Thyroid gland (tissue), 4 donors: ENCODE results near the gene SH2B2. TPM values are rescaled to one million over a fixed set of nuclear protein-coding genes. Genes with fewer than 3 reads are reported as not detected.

Experiments
- DNase-seq, 2 donors: peaks; one replicate each; pipeline ENCODE4 v3.0.0-alpha.2; 2019
- H3K27ac ChIP-seq, 3 donors: fragments of 200-600 bp; sonication (generic); 1 replicate in 2 of 3; 2 replicates in 1 of 3; pipeline ENCODE4 v1.5.1; 2016 to 2019; ENCODE audit warnings: mild to moderate bottlenecking in 1 of 3, moderate library complexity in 1 of 3
- H3K27me3 ChIP-seq: fragments of 200-600 bp; sonication (generic); one replicate; pipeline ENCODE4 v1.5.1; 2019
- H3K36me3 ChIP-seq, 2 donors: fragments of 200-600 bp; sonication (generic); one replicate each; pipeline ENCODE4 v1.5.1; 2016 to 2019
- H3K4me1 ChIP-seq, 2 donors: fragments of 200-600 bp; sonication (generic); one replicate each; pipeline ENCODE4 v1.5.1; 2017 to 2019
- H3K4me3 ChIP-seq, 3 donors: fragments of 200-600 bp; sonication (generic); replicated peaks in 1 of 3; 1 replicate in 2 of 3; 2 replicates in 1 of 3; pipeline ENCODE4 v1.5.1; 2016; ENCODE audit warnings: mild to moderate bottlenecking in 1 of 3
- H3K9me3 ChIP-seq: fragments of 200-600 bp; sonication (generic); one replicate; pipeline ENCODE4 v1.5.1; 2017
- CTCF ChIP-seq, 6 experiments: fragments of 200-600 bp in 3 of 6; fragments of 450-650 bp in 3 of 6; sonication (generic) in 3 of 6; IDR thresholded peaks; one replicate each; pipeline ENCODE4 v1.5.1; 2016 to 2019; ENCODE audit warnings: antibody characterized with exemption in 6 of 6, mild to moderate bottlenecking in 2 of 6, inconsistent platforms in 1 of 6, moderate library complexity in 1 of 6
- POLR2A ChIP-seq, 2 donors: fragments of 450-650 bp; IDR thresholded peaks; one replicate each; pipeline ENCODE4 v1.6.1; 2017; ENCODE audit warnings: antibody characterized with exemption in 2 of 2, mild to moderate bottlenecking in 2 of 2, moderate library complexity in 1 of 2
- WGBS, 2 donors: methylation state at CpG; one replicate each; pipeline ENCODE4 v1.1.5; 2017; 5-methylcytosine and 5-hydroxymethylcytosine counted together
- intact Hi-C: fragments of 100-400 bp; cut with DNase I; formaldehyde crosslinking; loops from one replicate; pipeline ENCODE4 v1.15.1; 2023
- total RNA-seq, 4 donors: library from RNA; depleted of rRNA; stranded (reverse); fragments of >200 nt; gene quantifications; one replicate each; pipeline ENCODE4 v1.2.3, GENCODE V29; 2016

Gene SH2B2
- total RNA-seq, 4 donors from 2014 or later: 7.7 to 19.3 (median 14.6) TPM

GRCh38 chr7:102287111-102287980, 678 bp downstream of the SH2B2 start:
- Histone ChIP-seq H3K4me1 (peaks cover 21 to 22% of the 10 kb centered on the region in 2 donors), H3K36me3 (no peaks in the 10 kb centered on the region), H3K27me3 (no peaks in the 10 kb centered on the region), H3K9me3 (no peaks in the 10 kb centered on the region), H3K4me3 (peak overlapping the region; percentile 81 to 96 (median 86)), H3K27ac (peak overlapping the region in 2 of 3 donors; percentile 1 to 52)
- TF ChIP-seq CTCF (IDR thresholded peaks at IDR 0.05) (no peak), POLR2A (IDR thresholded peaks at IDR 0.05) (no peak)
- DNase-seq: peak; percentile 61 to 65
- intact Hi-C loops: no loop called here
- WGBS, 2 donors: 0% methylated on average over 1 to 20 of the region's 69 CpGs

DNA sequence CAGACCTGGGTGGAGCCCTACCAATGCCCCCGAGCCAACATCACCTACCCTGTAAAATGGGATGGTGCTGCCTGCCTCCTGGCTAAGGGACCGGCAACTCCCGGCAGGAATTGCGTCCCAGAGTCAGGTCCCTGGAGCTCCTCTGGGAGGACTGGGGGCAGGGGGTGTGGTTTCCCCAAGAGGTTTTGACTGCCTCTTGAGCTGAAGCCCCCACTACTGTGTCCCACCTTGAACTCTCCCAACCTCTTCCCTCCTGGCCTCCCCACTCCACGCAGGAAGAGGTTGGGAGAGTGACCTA, 1.3 kb downstream of the SH2B2 start:
- WGBS, 2 donors: 10 to 33% methylated on average over 1 to 4 of the region's 5 CpGs
- DNase-seq: no peak
- no peaks in the 10 kb centered on the region for H3K27me3 ChIP-seq
- no peaks in the 10 kb centered on the region for H3K36me3 ChIP-seq
- intact Hi-C loops: no loop called here
- peak overlapping the region; percentile 81 to 96 (median 86) for H3K4me3 ChIP-seq
- no peaks in the 10 kb centered on the region for H3K9me3 ChIP-seq
- no peak overlapping the region for H3K27ac ChIP-seq
- TF ChIP-seq POLR2A (IDR thresholded peaks at IDR 0.05) (no peak), CTCF (IDR thresholded peaks at IDR 0.05) (no peak)
- H3K4me1 ChIP-seq: peaks cover 21 to 22% of the 10 kb centered on the region in 2 donors

DNA sequence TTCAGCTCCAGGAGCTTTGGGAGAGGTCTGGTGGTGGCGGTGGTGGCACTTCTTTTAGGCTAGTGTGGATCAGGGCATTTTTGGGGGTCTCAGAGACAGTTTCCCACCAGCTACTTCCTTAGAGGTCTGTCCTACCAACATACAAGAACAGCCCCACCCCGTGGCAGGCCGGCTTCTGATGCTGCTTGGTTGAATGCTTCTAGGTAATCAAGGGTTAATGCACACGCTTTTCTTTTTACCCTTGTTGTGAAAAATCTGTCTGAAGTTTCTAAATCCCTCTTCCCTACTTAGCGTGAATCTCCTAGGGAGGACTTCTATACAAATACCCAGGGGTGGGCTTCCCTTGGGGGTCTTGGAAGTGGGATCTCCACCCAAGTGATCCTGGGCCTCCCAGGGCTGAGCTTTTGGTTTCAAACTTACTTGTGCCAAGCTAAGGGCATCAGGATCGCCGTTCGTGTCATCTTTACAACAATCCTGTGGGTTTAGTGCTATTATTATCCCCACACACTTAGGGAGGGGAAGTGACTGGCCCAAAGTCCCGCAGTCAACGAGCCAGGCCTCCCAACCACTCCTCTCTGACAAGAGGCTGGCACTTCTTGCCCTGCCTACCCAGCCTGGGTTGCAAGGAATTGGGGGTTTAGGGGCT, 1.7 kb downstream of the SH2B2 start:
- peaks cover 21 to 22% of the 10 kb centered on the region in 2 donors for H3K4me1 ChIP-seq
- peak overlapping the region in 1 of 3 donors; percentile 96 for H3K4me3 ChIP-seq
- intact Hi-C loops: no loop called here
- WGBS, 2 donors: 38 to 39% methylated on average over 10 of the region's 10 CpGs
- no peak overlapping the region for H3K27ac ChIP-seq
- H3K9me3 ChIP-seq: no peaks in the 10 kb centered on the region
- no peak for TF ChIP-seq POLR2A (IDR thresholded peaks at IDR 0.05)
- no peak for TF ChIP-seq CTCF (IDR thresholded peaks at IDR 0.05)
- H3K36me3 ChIP-seq: no peaks in the 10 kb centered on the region
- H3K27me3 ChIP-seq: no peaks in the 10 kb centered on the region
- no peak for DNase-seq

GRCh38 chr7:102289057-102289456, 2.4 kb downstream of the SH2B2 start:
- WGBS, 2 donors: 88 to 96% methylated on average over 6 to 9 of the region's 9 CpGs
- intact Hi-C loops: no loop called here
- H3K27ac ChIP-seq: no peak overlapping the region
- no peaks in the 10 kb centered on the region for H3K27me3 ChIP-seq
- H3K4me1 ChIP-seq: peaks cover 21 to 22% of the 10 kb centered on the region in 2 donors
- no peaks in the 10 kb centered on the region for H3K36me3 ChIP-seq
- no peak for DNase-seq
- TF ChIP-seq CTCF (IDR thresholded peaks at IDR 0.05): no peak
- TF ChIP-seq POLR2A (IDR thresholded peaks at IDR 0.05): no peak
- H3K4me3 ChIP-seq: no peak overlapping the region
- H3K9me3 ChIP-seq: no peaks in the 10 kb centered on the region
